NCI-H2227 treated with DMSO at 0.1 percent for 48 hours (cell line): ENCODE measurements around the gene SV2B.

ENCODE experiments used
- DNase-seq: peaks from one replicate; lab custom pipeline; 2025; lab: John Stamatoyannopoulos, UW

The SV2B gene

GRCh38 chr15:91192690-91193377 is 92.8 kb downstream of the SV2B start:
- DNase-seq, result peak; percentile 26

- DNase-seq, result no peak
Observed at GRCh38 chr15:91193378-91193720, 93.3 kb downstream of the SV2B start.

- DNase-seq, result no peak
Observed at GRCh38 chr15:91196127-91196526, 96.1 kb downstream of the SV2B start.

GRCh38 chr15:91196768-91197167 is 96.7 kb downstream of the SV2B start:
- DNase-seq, result no peak

- DNase-seq, result no peak
Observed at GRCh38 chr15:91199511-91199910, 99.5 kb downstream of the SV2B start.

- no peak for DNase-seq
Observed at GRCh38 chr15:91200101-91200754, 100.2 kb downstream of the SV2B start.

- DNase-seq, result no peak
Observed at GRCh38 chr15:91202510-91203102, 102.5 kb downstream of the SV2B start.

GRCh38 chr15:91203619-91204203 is 103.7 kb downstream of the SV2B start:
- DNase-seq, result no peak

GRCh38 chr15:91208371-91208770 is 108.3 kb downstream of the SV2B start:
- DNase-seq, result no peak

- no peak for DNase-seq
Observed at GRCh38 chr15:91209318-91209717, 109.3 kb downstream of the SV2B start.

- DNase-seq, result no peak
Observed at GRCh38 chr15:91209726-91210125, 109.7 kb downstream of the SV2B start.

GRCh38 chr15:91214675-91215590 is 114.9 kb downstream of the SV2B start:
- DNase-seq, result no peak

- DNase-seq, result no peak
Observed at GRCh38 chr15:91216000-91216399, 115.9 kb downstream of the SV2B start.

GRCh38 chr15:91219206-91219605 is 119.1 kb downstream of the SV2B start:
- DNase-seq, result no peak

GRCh38 chr15:91222052-91222451 is 122.0 kb downstream of the SV2B start:
- DNase-seq, result no peak

GRCh38 chr15:91223863-91224262 is 123.8 kb downstream of the SV2B start:
- no peak for DNase-seq

- peak; percentile 32 for DNase-seq
Observed at GRCh38 chr15:91224755-91225380, 124.8 kb downstream of the SV2B start.

- no peak for DNase-seq
Observed at GRCh38 chr15:91225741-91226140, 125.7 kb downstream of the SV2B start.

- DNase-seq, result no peak
Observed at GRCh38 chr15:91227117-91227516, 127.1 kb downstream of the SV2B start.

GRCh38 chr15:91227766-91228165 is 127.7 kb downstream of the SV2B start:
- no peak for DNase-seq

- DNase-seq, result no peak
Observed at GRCh38 chr15:91228383-91228782, 128.3 kb downstream of the SV2B start.

GRCh38 chr15:91228890-91229289 is 128.8 kb downstream of the SV2B start:
- no peak for DNase-seq
